DMS 273 treated with DMSO at 0.1 percent for 48 hours (cell line): Measurements from ENCODE around the gene LDLRAD3.
A peak's percentile ranks its signal among the peaks of the same experiment; 100 is the strongest.

ENCODE experiments used
- DNase-seq: peaks from one replicate; lab custom pipeline; 2025; lab: John Stamatoyannopoulos, UW

LDLRAD3 gene

DNA sequence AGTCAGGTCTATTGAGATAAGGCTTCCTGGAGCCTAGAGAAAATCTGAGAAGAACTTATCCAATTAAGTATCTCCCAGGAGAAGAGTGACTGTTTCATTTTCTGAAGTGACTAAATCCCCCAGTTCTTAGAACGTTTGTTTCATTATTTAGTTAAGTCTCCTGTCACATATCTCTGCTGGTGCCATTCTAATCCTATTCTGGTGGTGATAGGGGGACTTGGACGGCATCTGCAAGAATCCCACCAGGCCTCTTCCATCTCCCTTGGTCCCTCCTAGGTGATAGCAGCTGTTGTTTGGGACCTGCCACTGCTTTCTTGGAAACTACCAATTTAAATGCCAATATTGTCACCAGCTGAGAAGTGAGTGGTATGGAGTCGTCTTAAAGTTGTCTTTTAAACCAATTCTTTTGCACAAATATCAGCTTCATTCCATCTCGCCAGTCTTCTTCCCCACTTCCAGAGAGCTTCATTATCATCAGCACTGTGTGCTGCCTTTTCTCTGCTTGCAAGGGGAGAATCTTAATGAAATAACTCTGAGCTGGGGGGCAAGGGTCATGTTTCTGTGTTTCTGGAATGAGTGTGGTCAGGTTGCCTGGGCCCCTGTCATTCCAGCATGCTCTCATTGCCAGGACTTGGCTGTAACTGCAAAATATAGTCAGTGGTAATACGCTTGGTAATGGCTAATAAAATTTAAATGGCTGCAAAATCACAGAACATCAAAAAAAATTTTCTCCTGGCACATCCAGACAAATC, 104.8 kb downstream of the LDLRAD3 start:
- DNase-seq: no peak

DNA sequence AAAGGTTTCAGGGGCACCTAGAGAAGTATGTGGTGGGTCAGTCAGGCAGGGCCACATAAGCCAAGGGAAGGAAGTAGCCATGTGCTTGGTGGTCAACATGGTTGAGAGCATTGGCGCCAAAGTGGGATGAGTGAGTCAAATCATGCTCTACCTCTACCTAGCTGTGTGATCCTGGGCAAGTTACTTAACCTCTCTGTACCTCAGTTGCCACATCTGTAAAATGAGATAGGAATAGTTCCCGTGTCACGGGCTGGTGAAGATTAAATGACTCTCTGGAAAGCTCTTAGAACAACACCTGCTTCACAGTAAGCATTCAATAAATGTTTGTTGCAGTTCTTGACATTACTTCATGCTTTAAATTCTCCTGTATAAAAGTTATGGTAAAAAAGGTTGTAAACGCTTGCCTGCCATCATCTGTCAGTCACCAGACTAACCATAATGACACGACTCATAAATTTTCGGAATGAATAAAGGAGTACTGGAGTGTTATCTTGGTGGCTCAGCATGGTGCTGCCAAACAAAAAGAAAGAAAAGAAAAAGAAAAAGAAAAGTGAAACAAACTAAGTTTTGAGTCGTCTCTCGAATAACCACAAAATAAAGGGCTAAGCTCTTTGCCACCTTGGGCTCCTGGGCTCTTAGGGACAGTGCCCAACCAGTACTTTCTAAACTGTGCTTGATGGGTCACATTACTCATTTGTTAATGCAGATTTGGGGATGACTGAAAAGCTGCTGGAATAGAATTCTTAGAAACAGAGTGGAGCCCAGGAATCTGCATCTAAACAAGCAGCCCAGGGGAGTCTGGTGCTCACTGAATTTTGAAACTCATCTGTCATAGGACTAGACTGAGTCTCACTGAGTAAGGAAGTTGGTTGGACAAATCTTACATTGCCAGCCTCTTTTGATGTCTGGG, 107.6 kb downstream of the LDLRAD3 start:
- no peak for DNase-seq

DNA sequence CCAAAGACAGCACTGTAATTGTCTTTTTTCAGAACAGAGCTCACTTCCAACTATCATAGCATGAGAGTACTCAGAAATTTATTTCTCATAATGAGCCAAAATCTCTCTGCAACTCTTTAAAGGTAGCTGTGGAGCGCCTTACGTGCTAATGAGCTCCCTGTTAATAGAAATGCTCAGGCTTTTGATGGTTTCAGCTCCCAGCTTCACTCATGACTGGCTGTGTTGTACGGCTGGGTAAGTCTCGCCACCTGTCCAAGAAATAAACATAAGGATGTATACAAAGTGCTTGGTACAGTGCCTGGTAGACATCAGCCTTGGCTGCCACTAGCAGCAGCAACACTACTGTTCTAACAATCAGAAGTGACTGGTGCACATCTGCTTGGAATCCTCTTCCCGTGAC, 109.4 kb downstream of the LDLRAD3 start:
- no peak for DNase-seq

DNA sequence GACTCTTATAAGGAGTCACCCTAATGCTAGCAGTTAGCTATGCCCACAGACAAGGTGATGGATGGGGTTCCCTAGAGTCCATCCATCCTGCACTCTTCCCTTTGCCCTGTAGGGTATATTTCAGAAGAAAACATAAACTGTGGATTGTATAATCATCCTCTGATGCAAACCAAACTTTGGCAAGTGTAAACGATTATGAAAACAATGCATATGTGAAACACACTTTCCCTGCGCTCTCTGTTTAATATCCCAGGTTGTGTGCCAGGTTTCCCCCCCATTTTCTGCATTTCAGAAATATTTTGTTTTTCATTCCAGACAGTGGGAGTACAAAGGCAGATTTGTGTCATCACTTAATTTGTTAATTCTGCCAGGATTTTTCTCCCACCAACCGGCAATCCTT, 110.0 kb downstream of the LDLRAD3 start:
- DNase-seq: no peak

DNA sequence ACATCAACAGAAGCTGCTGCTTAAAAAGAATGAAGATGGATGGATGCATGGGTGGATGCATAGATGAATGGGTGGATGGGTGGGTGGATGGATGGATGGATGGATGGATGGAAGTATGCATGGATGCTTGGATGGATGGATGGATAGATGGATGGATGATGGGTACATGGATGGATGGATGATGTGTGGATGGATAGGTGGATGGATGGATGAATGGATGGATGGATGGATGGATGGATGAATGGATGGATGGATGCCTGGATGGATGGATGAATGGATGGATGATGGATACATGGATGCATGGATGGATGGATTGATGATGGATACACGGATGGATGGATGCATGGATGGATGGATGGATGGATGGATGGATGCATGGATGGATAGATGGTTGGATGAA, 110.8 kb downstream of the LDLRAD3 start:
- DNase-seq: no peak

DNA sequence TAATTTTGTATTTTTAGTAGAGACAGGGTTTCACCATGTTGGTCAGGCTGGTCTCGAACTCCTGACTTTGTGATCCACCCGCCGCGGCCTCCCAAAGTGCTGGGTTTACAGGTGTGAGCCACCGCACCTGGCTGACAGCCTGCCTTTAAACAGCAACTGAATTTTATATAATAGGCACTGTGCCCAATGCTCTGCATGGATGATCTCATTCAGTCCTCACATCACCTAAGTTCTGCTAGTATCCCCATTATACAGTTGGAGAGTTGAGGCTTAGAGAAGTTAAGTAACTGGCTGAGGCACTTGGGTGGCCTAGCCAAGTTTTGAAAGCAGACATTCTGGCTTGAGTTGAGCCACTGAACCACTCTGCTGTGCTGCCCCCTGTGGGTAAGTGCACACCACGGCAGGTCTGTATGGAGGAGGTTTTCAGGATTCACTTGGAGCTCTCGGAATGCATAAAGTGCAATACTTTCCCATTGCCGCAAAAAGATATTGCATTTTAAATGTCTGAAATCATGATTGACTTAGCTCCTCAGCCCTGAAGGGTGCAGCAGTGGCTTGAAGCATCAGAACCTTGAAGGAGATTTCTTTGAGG, 112.4 kb downstream of the LDLRAD3 start:
- no peak for DNase-seq

DNA sequence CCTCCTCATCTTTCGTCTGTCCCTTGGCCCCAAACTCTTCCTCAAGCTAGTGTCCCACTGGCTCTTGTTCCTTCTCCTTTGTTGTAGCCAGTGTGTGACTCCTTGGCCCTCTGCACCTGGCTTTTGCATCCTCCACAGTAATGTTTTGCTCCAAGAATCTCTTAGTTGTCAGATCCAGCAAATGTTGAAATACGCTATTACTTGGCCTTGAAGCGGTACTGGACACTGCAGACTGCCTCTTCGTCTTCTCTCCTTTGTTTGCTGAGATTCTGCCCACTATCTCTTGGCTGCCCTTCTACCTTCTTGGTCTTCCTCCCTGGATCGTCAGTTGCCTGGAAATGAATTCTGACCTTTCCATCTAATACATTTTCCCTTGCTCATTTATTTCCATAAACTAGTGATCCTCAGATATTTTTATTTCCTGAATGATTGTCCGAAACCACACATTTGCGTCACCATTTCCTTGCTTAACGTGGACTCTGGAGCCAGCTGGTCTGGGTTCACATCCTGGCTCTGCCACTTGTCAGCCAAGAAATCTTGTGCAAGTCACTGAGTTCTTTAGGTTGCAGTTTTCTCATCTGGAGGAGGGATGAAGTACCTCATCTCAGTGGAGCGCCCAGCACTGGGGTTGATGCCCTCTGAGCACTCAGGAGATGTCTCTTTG, 113.6 kb downstream of the LDLRAD3 start:
- DNase-seq: no peak

DNA sequence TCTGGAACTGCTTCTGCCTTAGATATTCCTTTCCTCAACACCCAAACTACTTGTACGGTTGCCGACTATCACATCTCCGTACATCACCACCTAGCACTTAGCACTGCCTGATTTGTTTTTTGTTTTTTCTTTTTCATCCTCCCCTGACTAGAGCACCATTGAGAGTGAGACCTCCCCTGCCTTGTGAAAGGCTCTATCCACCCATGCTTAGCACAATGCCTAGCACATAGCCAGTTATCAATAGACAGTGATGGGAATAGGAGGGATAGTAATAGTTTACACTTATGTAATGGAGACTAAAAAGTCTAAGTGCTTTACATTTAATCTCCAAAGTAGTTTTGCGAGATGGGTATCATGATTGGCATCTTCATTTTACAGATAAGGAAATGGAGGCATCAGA, 115.8 kb downstream of the LDLRAD3 start:
- no peak for DNase-seq

DNA sequence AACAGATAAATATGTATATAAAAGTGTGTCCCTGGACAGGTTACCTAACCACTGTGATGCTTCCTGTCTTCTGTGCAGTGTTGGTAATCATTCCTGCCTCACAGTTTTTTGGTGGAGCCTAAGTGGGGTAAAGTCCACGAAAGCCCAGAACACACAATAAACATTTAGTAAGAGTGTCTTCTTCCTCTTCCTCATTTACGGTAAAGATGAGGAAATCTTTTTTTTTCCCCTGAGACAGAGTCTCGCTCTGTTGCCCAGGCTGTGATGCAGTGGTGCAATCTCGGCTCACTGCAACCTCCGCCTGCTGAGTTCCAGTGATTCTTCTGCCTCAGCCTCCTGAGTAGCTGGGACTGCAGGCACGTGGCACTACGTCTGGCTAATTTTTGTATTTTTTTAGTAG, 117.1 kb downstream of the LDLRAD3 start:
- DNase-seq: no peak

DNA sequence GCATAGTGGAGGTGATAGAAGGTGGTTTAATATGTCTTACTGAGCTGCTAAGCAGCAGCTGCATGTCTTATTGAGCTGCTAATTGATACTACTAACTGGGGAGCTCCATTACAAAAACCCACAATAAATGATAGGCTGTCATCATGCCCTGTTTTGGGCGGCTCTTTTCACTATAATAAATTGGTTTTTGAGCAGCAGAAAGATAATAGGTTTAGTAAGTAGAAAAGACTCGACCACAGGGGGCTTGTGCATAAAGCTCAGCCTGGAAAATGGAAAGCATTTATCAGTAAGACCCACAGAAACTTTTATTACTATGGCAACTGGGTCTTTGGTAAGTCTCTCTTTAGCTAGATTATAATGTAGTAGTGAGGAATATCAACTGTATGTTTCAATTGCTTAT, 117.6 kb downstream of the LDLRAD3 start:
- DNase-seq: no peak

DNA sequence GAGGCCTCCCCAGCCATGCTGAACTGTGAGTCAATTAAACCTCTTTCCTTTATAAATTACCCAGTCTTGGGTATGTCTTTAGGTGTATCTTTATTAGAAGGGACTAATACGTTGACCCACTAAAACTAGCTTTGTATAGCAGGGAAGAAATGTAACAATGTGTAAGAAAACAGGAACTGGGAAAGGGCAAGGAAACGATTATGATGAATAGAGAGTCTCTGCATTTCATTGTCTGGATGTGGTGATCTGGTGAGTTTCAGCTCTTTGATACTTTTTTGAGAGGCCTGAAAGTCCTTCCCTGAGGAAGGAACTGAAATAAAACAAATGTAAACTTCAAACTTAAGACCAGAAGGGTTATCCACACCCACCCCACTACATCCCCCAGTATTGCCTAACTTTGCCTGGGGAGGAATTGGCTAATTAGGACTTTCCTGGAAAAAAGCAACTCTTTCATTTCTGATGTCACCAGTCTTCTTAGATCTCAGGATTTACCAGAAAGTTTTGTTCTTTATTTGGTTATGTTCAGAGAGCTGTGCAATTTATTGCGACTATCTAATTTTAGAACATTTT, 119.0 kb downstream of the LDLRAD3 start:
- no peak for DNase-seq

DNA sequence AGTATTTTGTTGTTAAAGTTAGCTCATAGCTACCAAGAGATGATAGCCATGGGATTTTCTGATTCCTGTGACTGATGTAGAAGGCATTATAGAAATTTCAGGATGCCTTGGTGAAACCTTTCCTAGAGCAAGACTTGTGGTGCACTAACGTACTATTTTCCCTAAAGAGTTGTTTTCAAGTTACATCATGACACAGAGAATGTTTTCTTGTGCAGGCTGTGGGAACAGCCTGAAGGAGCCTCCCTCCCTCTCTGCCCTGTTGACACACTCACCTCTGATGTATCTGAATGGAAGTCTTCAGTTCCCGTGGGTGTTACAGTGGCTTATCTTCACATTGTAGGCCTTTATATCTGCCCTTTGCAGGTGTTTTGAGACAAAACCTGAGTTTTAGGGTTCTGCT, 121.6 kb downstream of the LDLRAD3 start:
- no peak for DNase-seq

DNA sequence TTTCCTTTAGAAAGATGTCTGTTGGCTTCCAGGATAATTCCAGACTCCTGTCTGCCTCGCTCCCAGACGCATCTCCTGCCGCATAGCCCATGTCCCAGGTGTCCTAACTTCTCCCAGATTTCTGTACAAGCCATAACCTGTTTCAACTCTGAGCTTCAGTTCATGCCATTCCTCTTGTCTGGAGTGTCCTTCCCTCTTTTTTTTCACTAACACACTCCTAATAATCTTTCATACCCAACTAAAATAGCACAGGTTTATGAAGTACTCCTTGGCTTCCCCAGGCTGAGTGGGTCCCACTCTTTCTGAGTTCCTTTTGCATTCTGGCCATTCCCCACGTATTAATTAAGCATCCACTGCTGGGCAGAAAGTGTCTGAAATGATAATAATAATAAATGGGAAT, 123.0 kb downstream of the LDLRAD3 start:
- no peak for DNase-seq

DNA sequence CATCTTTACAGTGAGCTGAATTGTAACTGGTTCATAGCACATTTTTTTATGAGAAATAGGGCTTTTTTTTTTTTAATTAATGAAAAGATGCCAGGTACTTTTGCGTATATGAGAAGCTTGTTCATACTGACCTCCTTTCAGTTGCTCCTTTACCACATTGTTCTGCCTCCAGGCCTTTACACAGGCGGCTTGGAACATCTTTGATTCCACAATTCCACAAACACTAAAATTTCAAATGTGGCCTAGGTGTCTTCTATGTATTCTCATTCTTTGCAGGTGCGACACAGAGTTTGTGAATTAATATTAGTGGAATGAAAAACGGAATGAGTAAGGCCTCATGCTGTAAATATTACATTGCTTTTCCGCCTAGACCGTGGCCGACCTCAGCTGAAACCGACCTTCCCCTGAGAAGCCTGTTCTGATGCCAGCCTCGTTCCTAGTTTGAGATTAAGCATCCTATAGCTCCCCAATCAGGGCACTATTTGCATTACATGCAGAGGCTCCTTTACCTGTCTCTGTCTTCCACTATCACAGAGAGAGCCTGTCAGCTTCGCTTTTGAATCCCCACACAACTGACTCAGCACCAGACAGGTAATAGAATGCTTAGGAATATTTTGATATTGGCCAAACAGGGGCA, 125.8 kb downstream of the LDLRAD3 start:
- DNase-seq: no peak

DNA sequence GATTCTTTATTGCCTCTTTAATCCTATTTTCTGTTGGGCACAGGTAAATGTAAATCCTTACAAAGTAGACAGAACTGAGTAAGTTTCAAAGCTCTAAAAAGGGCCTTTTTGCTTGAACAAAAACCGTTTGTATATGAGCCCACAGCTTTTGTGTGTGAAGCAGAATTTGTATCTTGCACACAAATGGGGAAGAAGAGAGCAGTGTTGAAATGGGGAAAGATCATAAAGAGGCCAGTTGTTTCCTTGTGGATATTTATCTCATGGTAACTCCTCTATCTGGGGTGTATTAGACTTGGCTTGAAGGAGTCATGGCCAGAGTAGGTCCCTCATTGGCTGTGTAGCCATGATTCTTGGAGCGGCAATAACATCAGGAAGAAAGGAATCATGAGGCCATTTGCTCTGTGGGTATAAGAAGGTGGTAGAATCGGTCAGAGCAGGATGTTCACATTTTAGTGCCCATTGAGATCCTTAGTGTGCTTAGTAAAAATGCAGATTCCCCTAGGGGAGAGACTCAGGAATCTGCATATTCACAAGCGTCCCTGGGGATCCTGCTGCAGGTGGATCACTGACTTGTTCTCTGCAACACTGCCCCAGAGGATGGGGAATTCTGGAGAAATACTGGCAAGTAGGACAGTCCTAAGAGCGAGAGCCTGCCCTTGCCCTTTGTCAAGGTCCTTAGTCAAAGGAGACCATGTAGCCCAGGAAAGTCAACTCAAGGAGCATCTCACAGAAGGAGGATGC, 126.5 kb downstream of the LDLRAD3 start:
- DNase-seq: no peak

DNA sequence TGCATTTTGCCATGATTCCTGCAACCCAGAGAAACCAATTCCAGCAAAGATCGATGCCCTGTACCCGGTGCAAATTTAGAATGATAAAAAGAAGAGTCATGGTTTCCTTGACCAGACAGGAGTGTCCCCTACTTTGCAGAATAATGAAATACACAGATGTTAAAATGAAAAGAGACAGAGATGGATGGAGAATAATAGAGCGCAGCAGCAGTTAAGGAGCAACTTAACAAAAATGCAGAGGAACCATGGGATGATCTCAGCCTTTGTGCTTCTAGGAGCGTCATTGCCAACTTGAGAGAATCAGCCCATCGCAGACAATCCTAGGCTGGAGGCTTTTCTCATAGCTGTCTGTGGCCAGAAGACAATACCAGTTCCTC, 127.1 kb downstream of the LDLRAD3 start:
- DNase-seq: no peak

DNA sequence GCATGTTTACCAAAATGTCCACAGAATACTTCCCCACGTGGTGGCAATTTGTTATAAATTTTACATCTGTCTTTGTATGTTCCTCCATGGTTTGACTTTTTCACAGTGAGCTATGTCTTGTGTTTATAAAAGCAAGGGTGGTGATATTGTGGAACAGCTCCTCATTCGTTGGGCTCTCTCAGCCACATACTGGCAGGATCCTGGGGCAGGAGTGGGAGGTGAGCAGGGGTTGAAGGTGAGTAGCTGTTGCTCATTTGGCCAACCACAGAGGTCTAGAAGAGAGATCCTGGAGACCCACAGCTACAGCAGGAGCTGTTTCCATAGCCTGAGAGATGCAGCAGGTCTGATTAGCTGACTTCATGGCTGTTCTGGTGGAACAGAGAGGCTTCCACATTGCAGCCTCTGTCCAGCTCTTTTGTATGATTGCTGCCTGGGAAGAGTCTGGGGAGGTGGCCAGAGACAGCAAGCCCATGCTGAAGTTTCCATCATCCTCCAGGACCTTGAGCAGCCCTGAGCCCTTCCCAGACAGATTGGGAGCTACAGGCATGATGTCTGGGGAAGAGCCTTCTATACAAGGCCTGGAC, 128.1 kb downstream of the LDLRAD3 start:
- DNase-seq: no peak

DNA sequence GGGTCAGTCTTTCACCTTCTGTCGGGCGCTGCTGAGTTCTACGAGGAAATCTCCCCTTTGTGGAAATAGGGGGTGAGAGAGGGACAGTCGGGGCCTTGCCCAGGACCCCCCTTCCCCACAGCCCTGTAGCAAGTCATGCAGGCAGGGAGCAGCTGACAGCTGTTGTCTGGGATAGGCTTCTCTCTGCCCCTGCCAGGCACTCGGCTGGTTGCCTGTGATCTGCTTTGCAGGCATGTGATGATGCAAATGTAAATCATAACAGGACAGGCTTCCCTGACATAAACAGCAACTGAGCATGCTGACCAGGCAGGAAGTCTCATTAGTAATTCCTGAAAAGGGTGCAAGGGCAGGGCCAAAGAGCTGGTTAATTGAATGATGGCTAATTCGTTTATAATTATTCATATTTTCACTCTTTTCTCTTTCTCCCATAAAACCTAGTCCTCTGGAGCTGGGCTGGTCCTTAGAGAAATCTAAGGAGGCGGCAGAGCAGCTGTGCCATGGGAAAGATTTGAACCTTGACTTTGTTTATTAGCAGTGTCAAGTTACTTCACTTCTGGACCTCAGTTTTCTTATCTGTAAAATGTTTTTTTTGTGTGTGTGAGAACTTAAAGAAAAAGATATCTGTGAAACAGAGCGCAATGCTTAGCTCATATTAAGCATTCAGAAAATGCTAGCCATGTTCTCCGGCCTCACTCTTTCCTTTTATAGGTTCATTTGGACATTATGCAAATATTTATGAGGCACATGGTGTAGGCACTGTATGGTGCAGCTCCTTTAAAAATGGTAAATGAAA, 129.7 kb downstream of the LDLRAD3 start:
- DNase-seq: peak; percentile 50

DNA sequence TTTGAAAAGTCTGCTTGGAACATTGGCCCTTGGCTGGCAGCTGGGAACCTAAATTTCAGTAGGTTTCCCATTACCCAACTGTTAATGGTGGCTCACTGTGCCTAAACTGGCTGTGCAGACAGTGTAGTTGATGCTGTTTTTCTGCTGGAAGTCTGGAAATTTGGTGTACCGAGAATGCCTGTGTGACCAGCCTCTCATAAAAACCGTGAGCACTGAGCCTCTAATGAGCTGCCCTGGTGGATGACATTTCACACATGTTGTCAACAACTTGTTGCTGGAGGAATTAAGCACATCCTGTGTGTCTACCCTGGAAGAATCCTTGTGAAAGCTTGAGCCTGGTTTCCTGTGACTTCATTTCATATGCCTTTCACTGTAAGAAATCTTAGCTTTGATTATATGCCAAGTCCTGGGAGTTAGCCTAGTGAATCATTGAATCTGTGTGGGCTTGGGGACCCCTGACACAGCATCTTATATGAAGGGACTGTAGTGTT, 131.1 kb downstream of the LDLRAD3 start:
- DNase-seq: peak; percentile 6

DNA sequence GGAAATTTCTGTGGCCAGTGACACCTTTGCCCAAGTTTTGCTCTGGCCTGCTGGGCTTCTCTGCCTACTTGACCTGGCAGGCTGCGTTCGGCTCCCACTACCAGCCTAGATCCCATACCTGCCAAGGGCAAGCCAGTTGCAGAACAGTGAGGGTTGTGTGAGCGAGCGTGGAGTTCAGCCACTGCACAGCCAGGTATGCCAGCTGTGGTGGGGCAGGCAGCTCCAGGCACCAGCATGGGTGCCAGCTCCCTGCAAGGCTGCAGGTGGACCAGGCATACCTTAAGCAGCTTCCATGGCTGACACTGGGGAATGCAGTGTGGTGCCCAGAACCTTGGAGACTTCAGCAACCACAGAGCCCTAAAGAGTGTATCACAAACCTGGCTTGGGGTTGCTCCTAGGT, 133.5 kb downstream of the LDLRAD3 start:
- DNase-seq: no peak
